GM13976 (cell line): ENCODE data around the gene PITX2.
A peak's percentile ranks its signal among the peaks of the same experiment; 100 is the strongest.

Source experiments
- DNase-seq: peaks from one replicate; pipeline ENCODE4 v3.0.0; 2012; ENCODE audit warnings: low spot score
- CTCF ChIP-seq: IDR thresholded peaks from 2 replicates; pipeline ENCODE4 v1.5.1; 2012; ENCODE audit warnings: borderline replicate concordance, mild to moderate bottlenecking; ENCODE audit not compliant: insufficient read depth; ENCODE audit errors: extremely low read depth, missing control alignments, control extremely low read depth
- in situ Hi-C: fragments of 300-500 bp; cut with MboI; formaldehyde crosslinking; loops from one replicate; pipeline ENCODE4 v1.12.0; 2022; ENCODE audit warnings: low sequenced_read_pairs, mixed read lengths, inconsistent platforms; ENCODE audit not compliant: unreplicated experiment

PITX2 gene

GRCh38 chr4:110622841-110623717 lies at the start of gene PITX2:
Gene PITX2, minus strand, starts transcription at chr4:110623077. Its CDS starts 617 bp downstream, at chr4:110622460.
- DNase-seq: peak; percentile 86
- no peak for TF ChIP-seq CTCF
- in situ Hi-C loops: no loop called here

- no peak for DNase-seq
- in situ Hi-C loops: no loop called here
Measured at GRCh38 chr4:110671679-110672078, 48.8 kb upstream of the PITX2 start.

GRCh38 chr4:110669663-110670062 lies 46.8 kb upstream of the PITX2 start:
- DNase-seq: no peak
- no peak for TF ChIP-seq CTCF
- in situ Hi-C loops: no loop called here

More at GRCh38 chr4:110671679-110672078, 48.8 kb upstream of the PITX2 start:
- TF ChIP-seq CTCF: no peak

- in situ Hi-C loops: no loop called here
- TF ChIP-seq CTCF: no peak
- no peak for DNase-seq
Measured at GRCh38 chr4:110668463-110669235, 45.8 kb upstream of the PITX2 start.

- TF ChIP-seq CTCF: no peak
- in situ Hi-C loops: no loop called here
- no peak for DNase-seq
Measured at GRCh38 chr4:110667670-110668069, 44.8 kb upstream of the PITX2 start.

GRCh38 chr4:110666030-110666429 lies 43.2 kb upstream of the PITX2 start:
- in situ Hi-C loops: no loop called here
- DNase-seq: no peak
- no peak for TF ChIP-seq CTCF
